22Rv1 (cell line): ENCODE data around the gene PPP2R1B.

Experiments used
- ZFX ChIP-seq: fragments of 450-650 bp; IDR thresholded peaks from 2 replicates; pipeline ENCODE4 v1.6.1; 2017; ENCODE audit warnings: antibody characterized with exemption, borderline replicate concordance
- TF ChIP-seq, protein P1 (sequence below): fragments of 450-650 bp; IDR thresholded peaks from 2 replicates; pipeline ENCODE4 v1.5.1; 2017; ENCODE audit warnings: mild to moderate bottlenecking

- TF ChIP-seq, protein P1, sequence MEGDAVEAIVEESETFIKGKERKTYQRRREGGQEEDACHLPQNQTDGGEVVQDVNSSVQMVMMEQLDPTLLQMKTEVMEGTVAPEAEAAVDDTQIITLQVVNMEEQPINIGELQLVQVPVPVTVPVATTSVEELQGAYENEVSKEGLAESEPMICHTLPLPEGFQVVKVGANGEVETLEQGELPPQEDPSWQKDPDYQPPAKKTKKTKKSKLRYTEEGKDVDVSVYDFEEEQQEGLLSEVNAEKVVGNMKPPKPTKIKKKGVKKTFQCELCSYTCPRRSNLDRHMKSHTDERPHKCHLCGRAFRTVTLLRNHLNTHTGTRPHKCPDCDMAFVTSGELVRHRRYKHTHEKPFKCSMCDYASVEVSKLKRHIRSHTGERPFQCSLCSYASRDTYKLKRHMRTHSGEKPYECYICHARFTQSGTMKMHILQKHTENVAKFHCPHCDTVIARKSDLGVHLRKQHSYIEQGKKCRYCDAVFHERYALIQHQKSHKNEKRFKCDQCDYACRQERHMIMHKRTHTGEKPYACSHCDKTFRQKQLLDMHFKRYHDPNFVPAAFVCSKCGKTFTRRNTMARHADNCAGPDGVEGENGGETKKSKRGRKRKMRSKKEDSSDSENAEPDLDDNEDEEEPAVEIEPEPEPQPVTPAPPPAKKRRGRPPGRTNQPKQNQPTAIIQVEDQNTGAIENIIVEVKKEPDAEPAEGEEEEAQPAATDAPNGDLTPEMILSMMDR, result no peak
- TF ChIP-seq ZFX, result no peak
These were observed 85.6 kb downstream of the PPP2R1B start for GRCh38 chr11:111680486-111681175.
